Loucy (cell line): ENCODE data around the gene TOM1L2.

ENCODE experiments used
- H2AFZ ChIP-seq: fragments of 200-600 bp; sonication (generic); 2 replicates; pipeline ENCODE4 v1.6.0; 2016; ENCODE audit warnings: antibody characterized with exemption, mild to moderate bottlenecking, low read length, moderate library complexity
- H3F3A ChIP-seq: fragments of 200-600 bp; 2 replicates; pipeline ENCODE4 v1.6.0; 2016; ENCODE audit warnings: antibody characterized with exemption, low read depth, mild to moderate bottlenecking
- H3K27me3 ChIP-seq: fragments of 200-600 bp; sonication (generic); 2 replicates; pipeline ENCODE4 v1.6.1; 2014; ENCODE audit warnings: low read length, mild to moderate bottlenecking; ENCODE audit not compliant: insufficient read depth, poor library complexity, severe bottlenecking
- H3K36me3 ChIP-seq: fragments of 200-600 bp; sonication (generic); 2 replicates; pipeline ENCODE4 v1.6.1; 2016; ENCODE audit warnings: low read length; ENCODE audit not compliant: insufficient read depth
- H3K4me1 ChIP-seq: fragments of 200-600 bp; sonication (generic); 2 replicates; pipeline ENCODE4 v1.5.1; 2014; ENCODE audit warnings: low read length, mild to moderate bottlenecking; ENCODE audit not compliant: insufficient read depth, poor library complexity, severe bottlenecking
- H3K4me2 ChIP-seq: fragments of 200-600 bp; sonication (generic); 2 replicates; pipeline ENCODE4 v1.6.0; 2014; ENCODE audit warnings: antibody characterized with exemption, low read length, low read depth, mild to moderate bottlenecking; ENCODE audit not compliant: poor library complexity, severe bottlenecking
- H3K4me3 ChIP-seq: fragments of 200-600 bp; sonication (generic); 2 replicates; pipeline ENCODE4 v1.5.1; 2014; ENCODE audit warnings: low read length, mild to moderate bottlenecking, mixed read lengths; ENCODE audit not compliant: poor library complexity, severe bottlenecking
- H3K79me2 ChIP-seq: fragments of 200-600 bp; sonication (generic); 2 replicates; pipeline ENCODE4 v1.6.1; 2014; ENCODE audit warnings: low read length; ENCODE audit not compliant: insufficient read depth
- H3K9ac ChIP-seq: fragments of 200-600 bp; sonication (generic); 2 replicates; pipeline ENCODE4 v1.6.0; 2014; ENCODE audit warnings: mild to moderate bottlenecking, low read depth, low read length, moderate library complexity; ENCODE audit not compliant: poor library complexity, severe bottlenecking
- H3K9me2 ChIP-seq: fragments of 200-600 bp; sonication (generic); replicated peaks from 2 replicates; pipeline ENCODE4 v1.6.1; 2016; ENCODE audit warnings: low read depth, low read length, mixed read lengths
- H3K9me3 ChIP-seq: fragments of 200-600 bp; sonication (generic); 2 replicates; pipeline ENCODE4 v1.6.1; 2014; ENCODE audit warnings: mild to moderate bottlenecking, antibody characterized with exemption, low read length, low read depth; ENCODE audit not compliant: insufficient read depth
- H4K20me1 ChIP-seq: fragments of 200-600 bp; sonication (generic); 2 replicates; pipeline ENCODE4 v1.6.0; 2014; ENCODE audit warnings: antibody characterized with exemption, low read length, mild to moderate bottlenecking; ENCODE audit not compliant: insufficient read depth, poor library complexity, severe bottlenecking
- EZH2phosphoT487 ChIP-seq: fragments of 200-600 bp; IDR thresholded peaks from 2 replicates; pipeline ENCODE4 v1.6.1; 2018; ENCODE audit warnings: antibody characterized with exemption, mild to moderate bottlenecking, moderate library complexity, borderline replicate concordance
- TF ChIP-seq, protein P1 (sequence below): fragments of 200-600 bp; sonication (generic); conservative IDR thresholded peaks from 2 replicates; pipeline ENCODE4 v1.5.1; 2014; ENCODE audit warnings: mild to moderate bottlenecking, antibody characterized with exemption, low read length

Gene TOM1L2

DNA sequence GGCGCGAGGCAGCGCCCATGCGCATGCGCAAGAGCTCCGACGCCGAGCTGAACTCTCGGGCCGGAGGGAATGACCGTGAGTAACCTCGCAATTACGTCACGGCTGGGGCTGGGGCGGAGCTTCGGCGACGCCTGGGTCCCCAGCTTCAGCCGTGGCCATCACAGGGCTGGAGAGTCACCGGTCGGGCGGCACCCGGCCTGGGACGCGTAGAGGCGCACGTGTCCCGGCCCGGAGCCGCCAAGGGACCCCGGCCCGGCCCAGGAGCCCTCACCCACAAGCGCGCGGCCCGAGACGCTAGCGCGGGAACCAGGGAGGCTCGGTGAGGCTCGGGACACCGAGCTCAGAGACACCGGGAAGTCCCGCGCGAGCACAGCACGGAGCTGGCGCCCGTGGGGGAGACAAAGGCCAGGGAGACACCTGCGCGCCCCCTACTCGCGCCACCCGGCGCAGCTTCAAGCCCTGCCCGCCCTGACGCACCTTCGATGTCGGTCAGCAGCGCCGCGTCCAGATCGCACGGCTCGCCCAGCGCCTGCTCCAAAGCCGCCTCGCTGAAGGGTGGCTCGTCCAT lies 135.9 kb downstream of the TOM1L2 start:
- Histone ChIP-seq H3K27me3 (no peaks in the 10 kb centered on the region), H3K4me2 (peak overlapping the region; percentile 68), H3K4me3 (peak overlapping the region; percentile 79), H4K20me1 (no peaks in the 10 kb centered on the region), H3K9ac (peak overlapping the region; percentile 75), H3K4me1 (peaks cover 26% of the 10 kb centered on the region), H3K9me2 (no peaks in the 10 kb centered on the region), H3K36me3 (no peaks in the 10 kb centered on the region), H3K79me2 (no peaks in the 10 kb centered on the region), H3K9me3 (no peaks in the 10 kb centered on the region), H2AFZ (peak overlapping the region; percentile 95), H3F3A (no peaks in the 10 kb centered on the region)
- TF ChIP-seq, protein P1, sequence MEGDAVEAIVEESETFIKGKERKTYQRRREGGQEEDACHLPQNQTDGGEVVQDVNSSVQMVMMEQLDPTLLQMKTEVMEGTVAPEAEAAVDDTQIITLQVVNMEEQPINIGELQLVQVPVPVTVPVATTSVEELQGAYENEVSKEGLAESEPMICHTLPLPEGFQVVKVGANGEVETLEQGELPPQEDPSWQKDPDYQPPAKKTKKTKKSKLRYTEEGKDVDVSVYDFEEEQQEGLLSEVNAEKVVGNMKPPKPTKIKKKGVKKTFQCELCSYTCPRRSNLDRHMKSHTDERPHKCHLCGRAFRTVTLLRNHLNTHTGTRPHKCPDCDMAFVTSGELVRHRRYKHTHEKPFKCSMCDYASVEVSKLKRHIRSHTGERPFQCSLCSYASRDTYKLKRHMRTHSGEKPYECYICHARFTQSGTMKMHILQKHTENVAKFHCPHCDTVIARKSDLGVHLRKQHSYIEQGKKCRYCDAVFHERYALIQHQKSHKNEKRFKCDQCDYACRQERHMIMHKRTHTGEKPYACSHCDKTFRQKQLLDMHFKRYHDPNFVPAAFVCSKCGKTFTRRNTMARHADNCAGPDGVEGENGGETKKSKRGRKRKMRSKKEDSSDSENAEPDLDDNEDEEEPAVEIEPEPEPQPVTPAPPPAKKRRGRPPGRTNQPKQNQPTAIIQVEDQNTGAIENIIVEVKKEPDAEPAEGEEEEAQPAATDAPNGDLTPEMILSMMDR = no peak
- no peak for TF ChIP-seq EZH2phosphoT487

DNA sequence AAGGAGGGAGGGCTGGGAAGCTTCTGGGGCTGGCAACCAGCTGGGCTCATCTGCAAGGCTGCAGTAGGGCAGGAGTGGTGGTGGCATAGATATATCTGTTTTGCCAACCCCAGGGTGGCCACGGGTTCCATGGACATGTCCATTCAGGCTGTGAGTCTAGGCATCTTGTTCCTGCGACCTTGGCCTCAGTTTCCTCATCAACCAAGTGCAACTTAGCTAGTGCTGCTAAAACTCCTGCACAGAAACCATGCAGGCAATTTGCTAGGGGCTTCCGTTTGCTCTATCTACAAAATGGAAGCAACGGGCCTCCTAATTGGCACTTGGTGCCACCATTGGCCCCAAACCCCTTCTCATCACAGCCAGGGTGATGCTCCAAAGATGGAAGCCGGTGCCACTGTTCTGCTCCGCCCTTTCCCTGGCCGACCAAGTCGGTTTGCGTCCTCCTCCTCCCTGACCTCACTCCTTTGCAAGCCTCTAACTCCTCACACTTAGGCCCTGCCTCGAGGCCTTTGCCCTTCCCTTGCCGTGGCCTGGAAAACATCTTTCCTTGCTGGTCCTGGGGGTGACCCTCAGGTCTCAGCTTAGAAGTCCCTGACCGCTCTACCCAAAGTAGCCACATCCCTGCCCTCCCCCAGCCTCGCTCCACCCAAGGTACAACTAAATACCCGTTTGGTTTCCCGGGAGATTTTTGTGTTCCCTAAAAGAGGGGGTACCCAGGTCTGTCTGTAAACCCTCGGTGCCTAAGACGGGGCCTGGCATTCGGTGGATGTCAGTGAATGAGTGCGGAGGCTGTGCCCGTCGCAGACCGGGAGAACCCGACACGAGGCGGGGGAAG lies 136.6 kb downstream of the TOM1L2 start:
- Histone ChIP-seq H3K79me2 (no peaks in the 10 kb centered on the region), H3K9me3 (no peaks in the 10 kb centered on the region), H4K20me1 (no peaks in the 10 kb centered on the region), H3F3A (no peaks in the 10 kb centered on the region), H3K27me3 (no peaks in the 10 kb centered on the region), H3K4me3 (peak overlapping the region; percentile 79), H3K4me1 (peaks cover 26% of the 10 kb centered on the region), H3K9me2 (no peaks in the 10 kb centered on the region), H3K9ac (peak overlapping the region; percentile 75), H2AFZ (peak overlapping the region; percentile 95), H3K4me2 (peak overlapping the region; percentile 68), H3K36me3 (no peaks in the 10 kb centered on the region)
- TF ChIP-seq, protein P1 = no peak
- no peak for TF ChIP-seq EZH2phosphoT487

DNA sequence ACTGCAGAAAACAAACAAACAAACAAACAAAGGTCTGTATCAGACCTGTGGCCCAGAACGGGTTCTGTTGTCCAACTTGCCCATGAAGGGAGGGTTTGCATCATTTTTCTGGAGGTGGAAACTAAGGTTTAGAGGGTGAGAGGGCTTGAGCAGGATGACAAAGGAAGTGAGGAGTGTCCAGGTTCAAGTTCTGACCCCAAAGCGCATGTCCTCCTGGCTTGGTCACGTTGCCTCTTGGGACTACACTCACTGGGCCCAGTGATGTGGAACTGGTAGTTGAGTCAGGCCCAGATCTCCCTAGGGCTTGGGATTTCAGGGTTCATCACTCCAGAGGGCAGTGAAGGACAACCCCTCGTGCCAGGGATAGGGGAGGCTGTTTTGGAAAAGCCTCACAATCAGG lies 137.2 kb downstream of the TOM1L2 start:
- no peak overlapping the region for H2AFZ ChIP-seq
- H3K79me2 ChIP-seq = no peaks in the 10 kb centered on the region
- no peak overlapping the region for H3K9ac ChIP-seq
- no peaks in the 10 kb centered on the region for H3K9me3 ChIP-seq
- TF ChIP-seq, protein P1 = no peak
- TF ChIP-seq EZH2phosphoT487 = no peak
- H3F3A ChIP-seq = no peaks in the 10 kb centered on the region
- H3K36me3 ChIP-seq = no peaks in the 10 kb centered on the region
- no peak overlapping the region for H3K4me2 ChIP-seq
- peaks cover 26% of the 10 kb centered on the region for H3K4me1 ChIP-seq
- no peaks in the 10 kb centered on the region for H4K20me1 ChIP-seq
- no peaks in the 10 kb centered on the region for H3K9me2 ChIP-seq
- no peaks in the 10 kb centered on the region for H3K27me3 ChIP-seq
- no peak overlapping the region for H3K4me3 ChIP-seq
